Measurements from ENCODE around the gene CHST9. TPM values are rescaled to one million over a fixed set of nuclear protein-coding genes. Genes with fewer than 3 reads are reported as not detected.

Gene CHST9
- total and polyA plus RNA-seq, 8 donors: 3.9 to 17.2 (median 7.8) TPM

DNA sequence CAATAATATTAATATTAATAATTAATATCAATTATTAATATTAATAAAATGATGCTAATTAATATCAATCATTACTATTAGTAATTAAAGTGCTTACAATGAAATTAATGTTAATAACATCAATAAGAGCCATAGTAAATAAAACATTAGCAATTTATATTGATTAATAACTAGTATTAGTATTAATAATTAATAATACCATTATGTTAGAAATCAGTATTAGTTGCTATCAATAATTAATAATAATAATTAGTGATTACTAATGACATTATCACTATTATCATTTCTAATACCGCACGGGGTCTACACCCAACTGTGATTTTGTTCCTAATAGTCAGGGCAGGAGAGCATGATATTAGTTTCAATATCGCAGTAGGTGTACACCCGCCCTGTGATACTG lies 296.8 kb downstream of the CHST9 start:
- FAIRE-seq: peak; percentile 65
- H3K4me3 ChIP-seq: no peak overlapping the region
- H3K36me3 ChIP-seq: no peaks in the 10 kb centered on the region
- 79 to 92% methylated on average over 4 of the region's 4 CpGs for WGBS, 2 donors
- no peaks in the 10 kb centered on the region for H3K27me3 ChIP-seq
- no peak overlapping the region for H3K27ac ChIP-seq
- no peak for DNase-seq
- H3K4me1 ChIP-seq: no peaks in the 10 kb centered on the region
- TF ChIP-seq, protein P1, sequence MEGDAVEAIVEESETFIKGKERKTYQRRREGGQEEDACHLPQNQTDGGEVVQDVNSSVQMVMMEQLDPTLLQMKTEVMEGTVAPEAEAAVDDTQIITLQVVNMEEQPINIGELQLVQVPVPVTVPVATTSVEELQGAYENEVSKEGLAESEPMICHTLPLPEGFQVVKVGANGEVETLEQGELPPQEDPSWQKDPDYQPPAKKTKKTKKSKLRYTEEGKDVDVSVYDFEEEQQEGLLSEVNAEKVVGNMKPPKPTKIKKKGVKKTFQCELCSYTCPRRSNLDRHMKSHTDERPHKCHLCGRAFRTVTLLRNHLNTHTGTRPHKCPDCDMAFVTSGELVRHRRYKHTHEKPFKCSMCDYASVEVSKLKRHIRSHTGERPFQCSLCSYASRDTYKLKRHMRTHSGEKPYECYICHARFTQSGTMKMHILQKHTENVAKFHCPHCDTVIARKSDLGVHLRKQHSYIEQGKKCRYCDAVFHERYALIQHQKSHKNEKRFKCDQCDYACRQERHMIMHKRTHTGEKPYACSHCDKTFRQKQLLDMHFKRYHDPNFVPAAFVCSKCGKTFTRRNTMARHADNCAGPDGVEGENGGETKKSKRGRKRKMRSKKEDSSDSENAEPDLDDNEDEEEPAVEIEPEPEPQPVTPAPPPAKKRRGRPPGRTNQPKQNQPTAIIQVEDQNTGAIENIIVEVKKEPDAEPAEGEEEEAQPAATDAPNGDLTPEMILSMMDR (IDR thresholded peaks at IDR 0.05): no peak
- intact Hi-C loops (cut with DNase I): no loop called here
- no peak for ATAC-seq
- no peaks in the 10 kb centered on the region for H3K9me3 ChIP-seq

DNA sequence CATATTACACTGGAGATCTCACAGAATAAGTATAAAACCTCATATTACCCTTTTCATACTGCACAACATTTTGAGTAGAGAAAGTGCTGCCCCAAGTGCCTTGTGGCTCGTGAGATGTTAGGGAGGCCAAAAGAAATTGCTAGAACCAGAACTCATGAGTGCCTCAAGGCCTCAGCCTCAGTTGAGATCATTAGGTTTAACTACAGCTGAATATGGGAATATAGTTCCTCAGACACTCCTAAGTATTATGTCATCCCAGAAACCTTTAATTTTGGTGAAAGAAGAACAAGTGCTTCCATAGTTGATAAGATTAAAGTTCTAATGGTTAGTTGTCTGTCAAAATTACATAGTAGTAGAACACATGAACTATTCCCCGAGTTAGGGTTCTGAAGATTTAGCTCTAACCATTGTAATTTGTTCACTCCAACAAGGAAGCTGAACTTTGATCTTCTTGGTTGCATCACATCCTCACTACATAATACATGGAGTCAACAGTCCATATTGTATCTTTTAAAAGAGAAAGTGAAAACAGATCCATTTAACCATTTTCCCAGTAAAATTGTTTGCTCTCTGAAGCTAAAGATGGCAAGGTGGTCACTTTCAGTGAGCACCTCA lies 310.0 kb downstream of the CHST9 start:
- intact Hi-C loops (cut with DNase I): loop anchor here in 1 of 3 donors (10.0 kb wide), 1 partner anchor 190 kb away; no protein-coding TSS in a partner anchor
- FAIRE-seq: no peak
- no peak for DNase-seq
- TF ChIP-seq, protein P1 (IDR thresholded peaks at IDR 0.05): no peak
- H3K27me3 ChIP-seq: no peaks in the 10 kb centered on the region
- H3K9me3 ChIP-seq: no peaks in the 10 kb centered on the region
- H3K4me1 ChIP-seq: no peaks in the 10 kb centered on the region
- no peak overlapping the region for H3K4me3 ChIP-seq
- peak in 1 of 4 donors; percentile 27 for ATAC-seq
- WGBS, 2 donors: 60 to 63% methylated on average over 2 of the region's 2 CpGs
- no peaks in the 10 kb centered on the region for H3K36me3 ChIP-seq
- H3K27ac ChIP-seq: no peak overlapping the region

DNA sequence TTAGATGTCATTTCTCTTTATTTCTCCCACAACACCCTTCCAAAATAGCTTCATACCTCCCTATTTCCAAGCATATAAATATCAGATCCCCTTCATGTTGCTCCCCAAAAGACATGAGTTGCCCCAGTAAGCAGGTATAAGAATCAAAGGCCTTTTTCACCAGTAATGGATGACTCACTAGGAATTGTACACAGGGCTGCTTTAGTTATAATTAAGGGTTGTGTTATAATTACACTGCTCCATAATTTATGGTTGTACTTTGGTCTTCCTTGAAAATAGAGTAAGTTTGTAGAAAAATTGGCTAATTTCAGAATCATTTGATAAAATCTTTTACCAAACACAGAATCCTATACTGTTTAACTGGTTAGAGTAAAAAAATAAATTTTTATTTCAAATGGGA lies 310.8 kb downstream of the CHST9 start:
- TF ChIP-seq, protein P1 (IDR thresholded peaks at IDR 0.05): no peak
- DNase-seq: no peak
- intact Hi-C loops (cut with DNase I): loop anchor here in 1 of 3 donors (10.0 kb wide), 1 partner anchor 189 kb away; no protein-coding TSS in a partner anchor
- no peaks in the 10 kb centered on the region for H3K36me3 ChIP-seq
- no peak for ATAC-seq
- H3K27me3 ChIP-seq: no peaks in the 10 kb centered on the region
- H3K9me3 ChIP-seq: no peaks in the 10 kb centered on the region
- no peak for FAIRE-seq
- no peaks in the 10 kb centered on the region for H3K4me1 ChIP-seq
- no peak overlapping the region for H3K27ac ChIP-seq
- no peak overlapping the region for H3K4me3 ChIP-seq

DNA sequence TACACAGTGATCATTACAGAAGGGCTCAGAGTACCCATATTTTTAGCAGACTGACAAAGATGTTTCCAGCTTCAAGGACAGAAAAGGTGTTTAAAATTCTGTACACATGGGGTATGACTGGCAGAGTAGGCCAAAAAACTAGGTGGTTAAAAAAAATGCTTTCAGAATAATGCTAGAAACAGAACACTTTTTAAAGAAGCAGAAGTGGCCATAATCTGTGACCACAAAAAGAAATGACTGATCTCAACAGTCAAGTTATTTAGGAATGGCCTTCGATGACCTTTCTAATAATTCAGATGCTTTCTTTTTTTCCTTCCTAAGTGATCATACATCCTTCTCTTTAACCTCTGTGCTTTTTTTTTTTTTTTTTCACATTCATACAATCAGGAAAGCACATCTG lies 315.5 kb downstream of the CHST9 start:
- intact Hi-C loops (cut with DNase I): loop anchor here in 1 of 3 donors (10.0 kb wide), 1 partner anchor 185 kb away; no protein-coding TSS in a partner anchor
- TF ChIP-seq, protein P1 (IDR thresholded peaks at IDR 0.05): no peak
- WGBS, 2 donors: 80 to 90% methylated on average over 1 of the region's 1 CpG

DNA sequence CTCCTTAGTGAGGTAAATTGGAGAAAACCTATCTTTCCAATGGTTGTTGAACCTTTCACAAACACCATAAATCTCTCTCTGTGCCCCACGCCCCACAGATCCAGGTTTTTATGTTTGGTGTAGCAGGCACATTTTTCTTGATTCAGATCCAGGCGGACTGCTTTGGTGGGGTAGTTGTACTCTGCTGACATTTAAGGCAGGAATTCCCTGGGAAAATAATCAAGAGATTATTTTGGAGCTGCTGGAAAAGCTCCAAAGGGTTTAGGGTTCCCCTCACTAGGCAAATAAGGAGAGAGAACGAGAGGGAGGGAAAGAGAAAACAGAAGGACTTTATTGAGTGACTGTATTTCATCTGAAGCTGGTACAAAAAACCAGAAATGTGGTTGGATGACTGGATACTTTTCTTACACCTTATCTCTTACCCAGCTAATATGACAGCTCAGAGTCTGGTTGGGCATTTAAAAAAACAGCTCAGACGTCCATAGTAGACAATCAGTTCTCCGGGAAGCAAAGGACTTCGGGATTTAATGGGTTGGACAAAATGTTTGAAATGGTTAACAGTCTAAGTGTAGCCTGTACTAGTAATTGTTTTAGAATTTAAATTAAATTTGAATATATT lies 316.0 kb downstream of the CHST9 start:
- H3K4me1 ChIP-seq: no peaks in the 10 kb centered on the region
- H3K27me3 ChIP-seq: no peaks in the 10 kb centered on the region
- FAIRE-seq (no peak), DNase-seq (no peak), ATAC-seq (peak in 1 of 4 donors; percentile 25)
- TF ChIP-seq, protein P1 (IDR thresholded peaks at IDR 0.05): no peak
- intact Hi-C loops (cut with DNase I): no loop called here
- no peak overlapping the region for H3K4me3 ChIP-seq
- WGBS, 2 donors: 37 to 38% methylated on average over 6 of the region's 6 CpGs
- H3K27ac ChIP-seq: no peak overlapping the region
- no peaks in the 10 kb centered on the region for H3K9me3 ChIP-seq
- H3K36me3 ChIP-seq: no peaks in the 10 kb centered on the region

More for the DNA sequence above, 315.5 kb downstream of the CHST9 start:
- H3K4me1 ChIP-seq: no peaks in the 10 kb centered on the region
- DNase-seq (no peak), ATAC-seq (no peak), FAIRE-seq (no peak)
- no peaks in the 10 kb centered on the region for H3K36me3 ChIP-seq
- H3K4me3 ChIP-seq: no peak overlapping the region
- H3K27ac ChIP-seq: no peak overlapping the region
- H3K27me3 ChIP-seq: no peaks in the 10 kb centered on the region
- no peaks in the 10 kb centered on the region for H3K9me3 ChIP-seq

Measured in pancreas (tissue), 10 donors.